GM12864 (cell line): ENCODE results near the gene CCT3.

Source experiments
- DNase-seq: peaks from one replicate; pipeline ENCODE4 v3.0.0-alpha.2; 2011; ENCODE audit warnings: low read depth
- H3K4me3 ChIP-seq: 2 replicates; pipeline ENCODE4 v1.5.1; 2011; ENCODE audit warnings: mild to moderate bottlenecking, low read depth, low read length, control low read depth
- CTCF ChIP-seq: IDR thresholded peaks from 2 replicates; pipeline ENCODE4 v1.5.1; 2011; ENCODE audit warnings: low read depth, mild to moderate bottlenecking, moderate library complexity, low read length, control low read depth, inconsistent platforms; ENCODE audit errors: missing control alignments

The CCT3 gene

GRCh38 chr1:156298852-156299357, 39.2 kb downstream of the CCT3 start, which contains the start of gene VHLL:
Gene VHLL (minus strand): TSS chr1:156299307. CDS start chr1:156299189, 118 bp downstream.
- DNase-seq: no peak
- no peak for TF ChIP-seq CTCF
- H3K4me3 ChIP-seq: no peak within 1 kb of the TSS

GRCh38 chr1:156295391-156295947, 42.6 kb downstream of the CCT3 start, which contains the start of gene GLMP:
Gene GLMP (minus strand): TSS chr1:156295679. CDS start chr1:156295645, 34 bp downstream.
- peak within 1 kb of the TSS; percentile 65 for H3K4me3 ChIP-seq
- DNase-seq: no peak
- TF ChIP-seq CTCF: no peak

- no peak for TF ChIP-seq CTCF
These were observed 44.2 kb downstream of the CCT3 start for GRCh38 chr1:156293895-156294294.

GRCh38 chr1:156293098-156293434, 45.0 kb downstream of the CCT3 start:
- H3K4me3 ChIP-seq: no peak overlapping the region
- no peak for TF ChIP-seq CTCF
- no peak for DNase-seq

More at GRCh38 chr1:156293895-156294294, 44.2 kb downstream of the CCT3 start:
- H3K4me3 ChIP-seq: no peak overlapping the region
- DNase-seq: no peak

GRCh38 chr1:156291226-156292061, 46.6 kb downstream of the CCT3 start:
- no peak for TF ChIP-seq CTCF
- DNase-seq: no peak
- no peak overlapping the region for H3K4me3 ChIP-seq

GRCh38 chr1:156289857-156290256, 48.2 kb downstream of the CCT3 start:
- H3K4me3 ChIP-seq: no peak overlapping the region
- DNase-seq: no peak
- no peak for TF ChIP-seq CTCF
